ENCODE measurements around the gene WDPCP. TPM values are rescaled to one million over a fixed set of nuclear protein-coding genes. Genes with fewer than 3 reads are reported as not detected.

WDPCP gene
- total RNA-seq, 1 donor from 2014 or later, result 11.8 TPM

GRCh38 chr2:63436488-63436887, 151.8 kb downstream of the WDPCP start:
- Mint-ChIP-seq H3K4me3 (no peak overlapping the region), H3K27me3 (no peaks in the 10 kb centered on the region), H3K36me3 (peaks cover 7% of the 10 kb centered on the region), H3K9me3 (no peaks in the 10 kb centered on the region), H3K27ac (no peak overlapping the region), H3K4me1 (ENCODE audit: unreplicated experiment) (peaks cover 7% of the 10 kb centered on the region)
- TF ChIP-seq CTCF (conservative IDR thresholded peaks at IDR 0.05), result no peak
- no peak for DNase-seq (ENCODE audit: extremely low spot score, unreplicated experiment)

- no peaks in the 10 kb centered on the region for H3K9me3 Mint-ChIP-seq
- no peak for DNase-seq (ENCODE audit: extremely low spot score, unreplicated experiment)
- no peak for TF ChIP-seq CTCF (conservative IDR thresholded peaks at IDR 0.05)
- no peak overlapping the region for H3K4me3 Mint-ChIP-seq
- H3K4me1 Mint-ChIP-seq (ENCODE audit: unreplicated experiment), result peaks cover 7% of the 10 kb centered on the region
- no peak overlapping the region for H3K27ac Mint-ChIP-seq
- peaks cover 7% of the 10 kb centered on the region for H3K36me3 Mint-ChIP-seq
- H3K27me3 Mint-ChIP-seq, result no peaks in the 10 kb centered on the region
Measured at GRCh38 chr2:63435070-63435469, 153.2 kb downstream of the WDPCP start.

- TF ChIP-seq CTCF (conservative IDR thresholded peaks at IDR 0.05), result no peak
- Mint-ChIP-seq H3K9me3 (no peaks in the 10 kb centered on the region), H3K36me3 (peaks cover 10% of the 10 kb centered on the region), H3K4me3 (no peak overlapping the region), H3K27ac (no peak overlapping the region), H3K4me1 (ENCODE audit: unreplicated experiment) (peaks cover 7% of the 10 kb centered on the region), H3K27me3 (no peaks in the 10 kb centered on the region)
- no peak for DNase-seq (ENCODE audit: extremely low spot score, unreplicated experiment)
Measured at GRCh38 chr2:63434024-63435001, 154.0 kb downstream of the WDPCP start.

GRCh38 chr2:63432373-63432772, 155.9 kb downstream of the WDPCP start:
- no peak overlapping the region for H3K27ac Mint-ChIP-seq
- H3K4me3 Mint-ChIP-seq, result no peak overlapping the region
- H3K27me3 Mint-ChIP-seq, result no peaks in the 10 kb centered on the region
- no peak for TF ChIP-seq CTCF (conservative IDR thresholded peaks at IDR 0.05)
- peaks cover 7% of the 10 kb centered on the region for H3K4me1 Mint-ChIP-seq (ENCODE audit: unreplicated experiment)
- peaks cover 11% of the 10 kb centered on the region for H3K9me3 Mint-ChIP-seq
- H3K36me3 Mint-ChIP-seq, result peaks cover 10% of the 10 kb centered on the region
- DNase-seq (ENCODE audit: extremely low spot score, unreplicated experiment), result no peak

GRCh38 chr2:63425606-63426005, 162.7 kb downstream of the WDPCP start:
- Mint-ChIP-seq H3K4me3 (no peak overlapping the region), H3K9me3 (peaks cover 20% of the 10 kb centered on the region)

More at GRCh38 chr2:63425606-63426005, 162.7 kb downstream of the WDPCP start:
- no peak for DNase-seq (ENCODE audit: extremely low spot score, unreplicated experiment)
- TF ChIP-seq CTCF (conservative IDR thresholded peaks at IDR 0.05), result no peak
- H3K27me3 Mint-ChIP-seq, result no peaks in the 10 kb centered on the region
- no peak overlapping the region for H3K27ac Mint-ChIP-seq
- H3K36me3 Mint-ChIP-seq, result peaks cover 7% of the 10 kb centered on the region
- no peaks in the 10 kb centered on the region for H3K4me1 Mint-ChIP-seq (ENCODE audit: unreplicated experiment)
